ENCODE measurements around the gene CREM.
"Not testable (repeated sequence)": the region's sequence is repeated elsewhere in the genome, so short reads cannot be mapped to it uniquely, and the experiment has no call there.

CREM gene

GRCh38 chr10:35195361-35196306 lies 69.0 kb downstream of the CREM start:
- peak; percentile 89 for DNase-seq

- no peak for DNase-seq
Observed at GRCh38 chr10:35200487-35200886, 73.8 kb downstream of the CREM start.

GRCh38 chr10:35201234-35201633 lies 74.6 kb downstream of the CREM start:
- no peak for DNase-seq

- DNase-seq: no peak
Observed at GRCh38 chr10:35202050-35202449, 75.4 kb downstream of the CREM start.

- no peak for DNase-seq
Observed at GRCh38 chr10:35203745-35204144, 77.1 kb downstream of the CREM start.

- DNase-seq: no peak
Observed at GRCh38 chr10:35204650-35205319, 78.1 kb downstream of the CREM start.

GRCh38 chr10:35206274-35206673 lies 79.6 kb downstream of the CREM start:
- no peak for DNase-seq

GRCh38 chr10:35208536-35208935 lies 81.9 kb downstream of the CREM start:
- peak; percentile 73 for DNase-seq

- DNase-seq: no peak
Observed at GRCh38 chr10:35208949-35209613, 82.4 kb downstream of the CREM start.

GRCh38 chr10:35210961-35211360 lies 84.3 kb downstream of the CREM start:
- DNase-seq: no peak

GRCh38 chr10:35211390-35211789 lies 84.7 kb downstream of the CREM start:
- DNase-seq: no peak

GRCh38 chr10:35212856-35213255 lies 86.2 kb downstream of the CREM start:
- DNase-seq: no peak

- no peak for DNase-seq
Observed at GRCh38 chr10:35213699-35214098, 87.1 kb downstream of the CREM start.

GRCh38 chr10:35214607-35215020 lies 88.0 kb downstream of the CREM start:
- DNase-seq: no peak

- DNase-seq: no peak
Observed at GRCh38 chr10:35215107-35215506, 88.5 kb downstream of the CREM start.

- no peak for DNase-seq
Observed at GRCh38 chr10:35216303-35216905, 89.8 kb downstream of the CREM start.

- not testable (repeated sequence) for DNase-seq
Observed at GRCh38 chr10:35216956-35217355, 90.3 kb downstream of the CREM start.

GRCh38 chr10:35217455-35217854 lies 90.8 kb downstream of the CREM start:
- DNase-seq: no peak

- peak; percentile 91 for DNase-seq
Observed at GRCh38 chr10:35218339-35218955, 91.8 kb downstream of the CREM start.

GRCh38 chr10:35219292-35219691 lies 92.6 kb downstream of the CREM start:
- DNase-seq: peak; percentile 71

- no peak for DNase-seq
Observed at GRCh38 chr10:35219891-35220890, 93.5 kb downstream of the CREM start.

All from activated effector memory CD4-positive, alpha-beta T cell treated with anti-CD3 and anti-CD28 coated beads, Interleukin-2, amount 50 U/mL, for 16 hours (primary cell).